Measurements from ENCODE around the gene HCFC1. TPM values are rescaled to one million over a fixed set of nuclear protein-coding genes. Genes with fewer than 3 reads are reported as not detected.
"Not testable (repeated sequence)": the region's sequence is repeated elsewhere in the genome, so short reads cannot be mapped to it uniquely, and the experiment has no call there.

HCFC1 gene
- total RNA-seq, 4 donors from 2014 or later = 21.5 to 41.5 (median 30.8) TPM

GRCh38 chrX:153981771-153982533 is 10.3 kb upstream of the HCFC1 start:
- ATAC-seq (ENCODE audit: low FRiP score) (no peak), DNase-seq (ENCODE audit: low spot score) (no peak)
- no peak for TF ChIP-seq CTCF (IDR thresholded peaks at IDR 0.05)

GRCh38 chrX:153981231-153981630 is 9.6 kb upstream of the HCFC1 start:
- no peak for ATAC-seq (ENCODE audit: low FRiP score)
- no peak for DNase-seq (ENCODE audit: low spot score)
- TF ChIP-seq CTCF (IDR thresholded peaks at IDR 0.05) = no peak

- ATAC-seq (ENCODE audit: low FRiP score) = peak; percentile 9
- not testable (repeated sequence) for DNase-seq (ENCODE audit: low spot score)
Measured at GRCh38 chrX:153980394-153980793, 8.8 kb upstream of the HCFC1 start.

GRCh38 chrX:153974726-153975286 is 3.2 kb upstream of the HCFC1 start:
- DNase-seq (ENCODE audit: low spot score) (no peak), ATAC-seq (ENCODE audit: low FRiP score) (no peak)
- TF ChIP-seq CTCF (IDR thresholded peaks at IDR 0.05) = no peak

- no peak for TF ChIP-seq CTCF (IDR thresholded peaks at IDR 0.05)
- no peak for DNase-seq (ENCODE audit: low spot score)
- no peak for ATAC-seq (ENCODE audit: low FRiP score)
Measured at GRCh38 chrX:153974003-153974725, 2.5 kb upstream of the HCFC1 start.

GRCh38 chrX:153973127-153974002 is 1.7 kb upstream of the HCFC1 start:
- no peak for TF ChIP-seq CTCF (IDR thresholded peaks at IDR 0.05)
- DNase-seq (ENCODE audit: low spot score) = no peak

More at GRCh38 chrX:153973127-153974002, 1.7 kb upstream of the HCFC1 start:
- no peak for ATAC-seq (ENCODE audit: low FRiP score)

All from omental fat pad (tissue), 4 donors.